Stimulated activated naive B cell treated with anti-CD40 and anti-IgM and Interleukin-4, amounts not matched to agents 10 μg/mL and 1 μg/mL and 100 μg/mL, for 72 hours (primary cell): ENCODE data around the gene TSHZ2.
A peak's percentile ranks its signal among the peaks of the same experiment; 100 is the strongest.

Experiments used
- ATAC-seq, 2 donors: fragments of 150-1000 bp; cut with Tn5 transposase; replicated peaks; 2 replicates each; pipeline ENCODE4 v1.10.0; 2021; ENCODE audit warnings: moderate library complexity in 1 of 2
- DNase-seq: peaks from one replicate; pipeline ENCODE4 v3.0.0; 2021
- H3K27ac Mint-ChIP-seq: one replicate; pipeline ENCODE4 v1.8.0; 2022; ENCODE audit warnings: mild to moderate bottlenecking, mixed read lengths
- H3K27me3 Mint-ChIP-seq, 2 donors: one replicate each; pipeline ENCODE4 v1.8.0; 2022; ENCODE audit warnings: mixed read lengths in 2 of 2
- H3K36me3 Mint-ChIP-seq, 2 donors: one replicate each; pipeline ENCODE4 v1.8.0; 2022; ENCODE audit warnings: mixed read lengths in 2 of 2, mild to moderate bottlenecking in 1 of 2
- H3K4me1 Mint-ChIP-seq, 2 donors: one replicate each; pipeline ENCODE4 v1.8.0; 2022; ENCODE audit warnings: mixed read lengths in 2 of 2, mild to moderate bottlenecking in 1 of 2
- H3K4me3 Mint-ChIP-seq, 2 donors: one replicate each; pipeline ENCODE4 v1.8.0; 2022; ENCODE audit warnings: mild to moderate bottlenecking in 2 of 2, mixed read lengths in 2 of 2, moderate library complexity in 1 of 2
- H3K9me3 Mint-ChIP-seq, 2 donors: one replicate each; pipeline ENCODE4 v1.8.0; 2022; ENCODE audit warnings: mixed read lengths in 2 of 2, mild to moderate bottlenecking in 1 of 2

TSHZ2 gene

GRCh38 chr20:53061192-53062108, 89.3 kb downstream of the TSHZ2 start:
- H3K4me1 Mint-ChIP-seq: no peaks in the 10 kb centered on the region
- no peak for ATAC-seq
- no peak overlapping the region for H3K27ac Mint-ChIP-seq

GRCh38 chr20:53064935-53065334, 92.8 kb downstream of the TSHZ2 start:
- Mint-ChIP-seq H3K27ac (no peak overlapping the region), H3K27me3 (peaks cover 12 to 22% of the 10 kb centered on the region in 2 donors), H3K4me1 (no peaks in the 10 kb centered on the region), H3K9me3 (peaks cover 1 to 6% of the 10 kb centered on the region in 2 donors), H3K4me3 (no peak overlapping the region), H3K36me3 (peaks cover 0 to 4% of the 10 kb centered on the region in 2 donors)
- DNase-seq (no peak), ATAC-seq (no peak)

More at GRCh38 chr20:53061192-53062108, 89.3 kb downstream of the TSHZ2 start:
- Mint-ChIP-seq H3K4me3 (no peak overlapping the region), H3K27me3 (peaks cover 8 to 17% of the 10 kb centered on the region in 2 donors), H3K36me3 (no peaks in the 10 kb centered on the region), H3K9me3 (peaks cover 1 to 3% of the 10 kb centered on the region in 2 donors)
- DNase-seq: no peak

GRCh38 chr20:53068241-53068640, 96.1 kb downstream of the TSHZ2 start:
- no peaks in the 10 kb centered on the region for H3K4me1 Mint-ChIP-seq
- peaks cover 1 to 12% of the 10 kb centered on the region in 2 donors for H3K9me3 Mint-ChIP-seq
- H3K36me3 Mint-ChIP-seq: peaks cover 0 to 4% of the 10 kb centered on the region in 2 donors
- DNase-seq (no peak), ATAC-seq (no peak)
- peaks cover 20 to 29% of the 10 kb centered on the region in 2 donors for H3K27me3 Mint-ChIP-seq
- H3K4me3 Mint-ChIP-seq: no peak overlapping the region
- no peak overlapping the region for H3K27ac Mint-ChIP-seq

- no peak for DNase-seq
- Mint-ChIP-seq H3K36me3 (peaks cover 0 to 4% of the 10 kb centered on the region in 2 donors), H3K27ac (no peak overlapping the region), H3K4me1 (no peaks in the 10 kb centered on the region), H3K27me3 (peaks cover 22 to 31% of the 10 kb centered on the region in 2 donors), H3K9me3 (peaks cover 1 to 14% of the 10 kb centered on the region in 2 donors), H3K4me3 (no peak overlapping the region)
- no peak for ATAC-seq
Observed at GRCh38 chr20:53069132-53069531, 97.0 kb downstream of the TSHZ2 start.

DNA sequence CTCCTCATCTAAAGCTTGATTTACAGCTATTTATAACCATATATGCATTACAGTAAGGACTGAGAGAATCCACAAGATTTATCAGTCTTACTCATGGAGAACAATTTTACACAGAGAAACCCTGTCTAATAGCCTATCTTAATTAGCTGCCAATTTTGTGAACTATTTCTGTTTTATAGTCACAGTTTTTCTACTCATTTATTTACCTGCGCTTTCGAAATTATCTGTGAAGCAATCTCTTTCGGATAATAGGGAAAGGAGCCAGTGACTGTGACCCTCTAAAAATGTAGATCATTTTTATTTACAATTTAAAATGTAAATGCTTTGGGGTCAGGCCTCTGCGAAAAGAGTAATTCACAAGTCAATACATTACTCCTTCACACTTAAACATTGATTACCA, 98.1 kb downstream of the TSHZ2 start:
- no peaks in the 10 kb centered on the region for H3K4me1 Mint-ChIP-seq
- DNase-seq (no peak), ATAC-seq (no peak)
- H3K27ac Mint-ChIP-seq: no peak overlapping the region
- H3K36me3 Mint-ChIP-seq: peaks cover 0 to 4% of the 10 kb centered on the region in 2 donors
- H3K27me3 Mint-ChIP-seq: peaks cover 22 to 29% of the 10 kb centered on the region in 2 donors
- no peak overlapping the region for H3K4me3 Mint-ChIP-seq
- H3K9me3 Mint-ChIP-seq: peaks cover 0 to 14% of the 10 kb centered on the region in 2 donors

GRCh38 chr20:53070706-53071392, 98.7 kb downstream of the TSHZ2 start:
- Mint-ChIP-seq H3K4me1 (no peaks in the 10 kb centered on the region), H3K27me3 (peaks cover 22 to 27% of the 10 kb centered on the region in 2 donors), H3K9me3 (peaks cover 0 to 14% of the 10 kb centered on the region in 2 donors), H3K27ac (no peak overlapping the region), H3K4me3 (no peak overlapping the region), H3K36me3 (peaks cover 0 to 4% of the 10 kb centered on the region in 2 donors)
- ATAC-seq (peak in 1 of 2 donors; percentile 57), DNase-seq (no peak)

DNA sequence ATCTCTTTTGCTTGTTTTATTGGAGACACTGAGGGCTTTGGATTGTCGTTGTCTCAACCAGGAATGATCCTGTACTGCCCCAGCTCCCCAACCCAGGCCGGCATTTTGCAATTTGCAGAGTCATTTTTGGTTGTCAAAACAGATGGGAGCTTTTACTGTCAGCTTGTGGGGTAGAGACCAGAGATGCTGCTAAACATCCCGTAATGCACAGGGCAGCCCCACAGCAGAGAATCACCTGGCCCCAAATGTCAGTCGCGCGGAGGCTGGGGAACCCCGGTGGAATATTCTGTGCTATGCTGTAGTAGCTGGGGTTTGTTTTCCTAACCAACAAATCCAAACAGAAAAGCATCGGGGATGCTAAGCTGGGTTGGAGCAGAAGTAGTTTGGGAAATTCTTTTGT, 99.7 kb downstream of the TSHZ2 start:
- DNase-seq (no peak), ATAC-seq (no peak)
- H3K4me1 Mint-ChIP-seq: no peaks in the 10 kb centered on the region
- no peak overlapping the region for H3K4me3 Mint-ChIP-seq
- H3K36me3 Mint-ChIP-seq: peaks cover 0 to 4% of the 10 kb centered on the region in 2 donors
- no peak overlapping the region for H3K27ac Mint-ChIP-seq
- peaks cover 20 to 21% of the 10 kb centered on the region in 2 donors for H3K27me3 Mint-ChIP-seq
- H3K9me3 Mint-ChIP-seq: peaks cover 0 to 14% of the 10 kb centered on the region in 2 donors

DNA sequence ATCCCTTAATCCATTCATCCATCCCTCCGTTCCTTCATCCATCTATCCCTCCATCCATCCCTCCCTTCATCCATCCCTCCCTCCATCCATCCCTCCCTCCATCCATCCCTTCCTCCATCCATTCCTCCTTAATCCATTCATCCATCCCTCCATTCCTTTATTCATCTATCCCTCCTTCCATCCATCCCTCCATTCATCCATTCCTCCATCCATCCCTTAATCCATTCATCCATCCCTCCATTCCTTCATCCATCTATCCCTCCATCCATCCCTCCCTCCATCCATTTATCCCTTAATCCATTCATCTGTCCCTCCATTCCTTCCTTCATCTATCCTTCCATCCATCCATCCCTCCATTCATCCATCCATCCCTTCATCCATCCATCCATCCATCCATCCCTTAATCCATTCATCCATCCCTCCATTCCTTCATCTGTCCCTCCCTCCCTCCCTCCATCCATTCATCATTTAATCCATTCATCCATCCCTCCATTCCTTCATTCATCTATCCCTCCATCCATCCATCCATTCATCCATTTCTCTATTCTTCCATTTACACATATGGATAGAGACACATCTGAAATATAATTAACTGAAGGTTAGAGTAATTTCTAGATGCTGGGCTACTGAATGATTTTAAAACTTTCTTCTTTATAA, 100.9 kb downstream of the TSHZ2 start:
- no peak for DNase-seq
- no peak overlapping the region for H3K27ac Mint-ChIP-seq
- no peaks in the 10 kb centered on the region for H3K4me1 Mint-ChIP-seq
- ATAC-seq: no peak
- peaks cover 10 to 14% of the 10 kb centered on the region in 2 donors for H3K27me3 Mint-ChIP-seq
- H3K9me3 Mint-ChIP-seq: peaks cover 0 to 7% of the 10 kb centered on the region in 2 donors
- H3K4me3 Mint-ChIP-seq: no peak overlapping the region
- no peaks in the 10 kb centered on the region for H3K36me3 Mint-ChIP-seq

DNA sequence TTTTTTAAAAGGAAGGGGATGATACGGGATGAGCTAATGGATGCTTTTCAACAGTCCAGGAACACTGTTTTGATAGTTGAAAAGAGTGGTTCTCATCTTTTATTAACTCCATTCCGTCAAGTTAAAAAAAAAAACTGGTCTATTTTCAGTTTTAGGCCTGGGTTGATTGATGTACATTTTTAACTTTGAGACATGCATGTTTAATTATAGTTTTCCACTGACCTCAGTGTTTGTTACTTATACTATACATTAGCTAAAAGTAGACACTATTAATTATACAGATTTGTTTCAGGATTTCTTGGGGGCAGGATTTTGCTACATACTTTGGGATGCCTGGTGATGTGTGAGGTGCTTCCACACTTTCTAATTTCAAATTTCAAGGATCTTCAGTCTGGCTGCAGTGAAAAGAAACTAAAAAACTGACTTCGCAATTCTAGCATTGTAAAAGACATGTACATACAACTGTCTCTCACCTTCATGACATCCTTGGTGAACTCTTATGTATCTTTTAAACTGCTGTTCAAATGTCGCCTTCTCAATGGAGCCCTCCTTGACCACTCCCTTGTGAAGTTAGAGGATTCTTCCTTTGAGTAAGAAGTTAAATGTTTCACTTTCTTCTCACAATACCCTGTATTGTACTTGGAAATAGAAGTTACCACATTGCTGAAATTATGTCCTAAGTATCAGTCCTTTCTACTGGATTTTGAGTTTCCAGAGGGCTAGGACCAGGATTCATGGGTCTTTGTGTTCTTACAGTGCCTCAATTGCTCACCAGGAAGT, 101.7 kb downstream of the TSHZ2 start:
- no peak for ATAC-seq
- peaks cover 9 to 10% of the 10 kb centered on the region in 2 donors for H3K27me3 Mint-ChIP-seq
- peaks cover 0 to 7% of the 10 kb centered on the region in 2 donors for H3K9me3 Mint-ChIP-seq
- no peak overlapping the region for H3K27ac Mint-ChIP-seq
- H3K4me1 Mint-ChIP-seq: no peaks in the 10 kb centered on the region
- no peak for DNase-seq
- H3K4me3 Mint-ChIP-seq: no peak overlapping the region
- no peaks in the 10 kb centered on the region for H3K36me3 Mint-ChIP-seq

DNA sequence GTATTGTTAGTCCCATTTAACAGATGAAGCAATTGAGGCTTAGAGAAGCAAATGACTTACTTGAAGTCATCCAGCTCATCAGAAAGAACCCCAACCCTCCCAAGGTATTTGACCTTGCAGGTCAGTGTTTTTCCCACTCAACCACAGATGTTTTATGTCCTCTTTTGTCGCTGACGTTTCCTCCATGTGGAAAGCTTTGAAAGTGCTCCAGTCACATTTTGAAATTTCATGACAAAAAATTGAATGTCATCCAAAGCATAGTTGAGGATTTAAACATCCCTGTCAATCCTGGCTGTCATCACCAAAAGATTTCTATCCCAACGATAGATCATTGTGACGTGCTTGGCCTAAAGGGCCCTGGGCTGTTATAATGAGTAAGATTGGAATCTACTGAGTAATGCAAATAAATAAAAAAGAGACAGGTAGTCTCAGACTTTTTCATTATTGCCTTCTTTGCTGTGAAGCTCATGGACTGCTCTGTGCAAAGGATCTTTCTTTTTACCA, 102.7 kb downstream of the TSHZ2 start:
- DNase-seq: no peak
- no peaks in the 10 kb centered on the region for H3K4me1 Mint-ChIP-seq

DNA sequence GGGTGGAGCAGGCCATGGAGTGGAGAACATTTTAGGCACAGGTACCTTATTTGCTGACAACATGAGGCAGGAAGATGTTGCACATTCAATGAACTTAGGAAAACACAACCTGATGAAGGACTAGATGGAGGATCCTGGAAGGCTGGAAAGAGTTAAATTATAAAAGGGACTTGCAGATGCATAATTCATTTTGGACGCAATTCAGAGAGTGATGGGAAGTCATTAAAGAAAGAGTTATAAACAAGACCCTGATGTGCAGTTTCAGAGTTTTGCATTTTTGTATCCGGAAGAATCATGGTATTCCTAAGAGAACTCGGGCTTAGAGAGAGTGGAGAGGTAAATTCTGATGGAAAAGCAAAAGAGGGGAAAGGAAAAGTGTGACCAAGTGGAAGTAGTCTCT, 104.5 kb downstream of the TSHZ2 start:
- Mint-ChIP-seq H3K27me3 (peaks cover 9 to 10% of the 10 kb centered on the region in 2 donors), H3K4me1 (no peaks in the 10 kb centered on the region), H3K27ac (no peak overlapping the region), H3K4me3 (no peak overlapping the region), H3K9me3 (peaks cover 0 to 7% of the 10 kb centered on the region in 2 donors), H3K36me3 (no peaks in the 10 kb centered on the region)
- ATAC-seq: no peak
- no peak for DNase-seq

More for the DNA sequence above, 102.7 kb downstream of the TSHZ2 start:
- H3K27ac Mint-ChIP-seq: no peak overlapping the region
- H3K9me3 Mint-ChIP-seq: peaks cover 0 to 7% of the 10 kb centered on the region in 2 donors
- ATAC-seq: no peak
- peaks cover 9 to 10% of the 10 kb centered on the region in 2 donors for H3K27me3 Mint-ChIP-seq
- no peak overlapping the region for H3K4me3 Mint-ChIP-seq
- no peaks in the 10 kb centered on the region for H3K36me3 Mint-ChIP-seq

DNA sequence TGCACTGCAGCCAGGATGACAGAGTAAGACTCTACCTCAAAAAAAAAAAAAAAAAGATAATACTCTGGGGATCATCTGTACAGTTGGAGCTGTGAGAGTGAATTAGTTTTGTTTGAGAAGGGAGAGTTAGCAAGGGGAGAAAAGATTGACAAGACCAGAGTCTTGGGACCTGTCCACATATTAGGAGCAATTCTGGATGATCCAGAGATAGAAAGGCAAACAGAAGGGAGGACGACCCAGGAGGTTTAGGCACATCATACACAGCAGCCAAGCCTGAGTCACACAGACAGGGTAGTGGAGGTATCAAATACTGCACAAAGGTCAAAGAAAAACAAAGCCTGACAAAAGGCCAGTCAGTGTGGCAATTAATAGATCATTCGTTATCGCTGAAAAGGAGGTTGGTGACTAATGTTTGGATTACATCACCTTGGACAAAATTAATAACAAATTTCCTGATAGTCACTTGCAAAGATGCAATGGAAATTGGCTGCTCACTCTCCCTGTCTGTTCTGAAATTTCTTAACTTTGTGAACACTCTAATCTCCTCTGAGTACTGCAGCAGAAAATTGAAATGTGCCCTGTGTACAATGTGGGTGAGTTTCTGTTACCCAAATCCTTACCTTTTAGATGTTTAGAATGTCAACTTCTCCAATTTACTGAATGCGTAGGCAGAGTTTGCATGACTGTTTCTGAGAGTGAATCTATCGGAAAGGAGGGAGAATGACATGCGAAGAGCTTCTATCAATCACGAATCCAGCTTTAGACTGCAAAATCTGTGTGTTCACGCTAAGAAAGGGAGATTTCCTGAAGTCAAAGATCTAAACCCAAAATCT, 105.4 kb downstream of the TSHZ2 start:
- peak; percentile 55 to 64 for ATAC-seq
- H3K9me3 Mint-ChIP-seq: peaks cover 0 to 7% of the 10 kb centered on the region in 2 donors

GRCh38 chr20:53078761-53079160, 106.6 kb downstream of the TSHZ2 start:
- H3K4me1 Mint-ChIP-seq: no peaks in the 10 kb centered on the region
- H3K4me3 Mint-ChIP-seq: no peak overlapping the region
- ATAC-seq (no peak), DNase-seq (no peak)
- no peaks in the 10 kb centered on the region for H3K27me3 Mint-ChIP-seq
- H3K36me3 Mint-ChIP-seq: no peaks in the 10 kb centered on the region
- H3K9me3 Mint-ChIP-seq: no peaks in the 10 kb centered on the region
- H3K27ac Mint-ChIP-seq: no peak overlapping the region

More for the DNA sequence above, 105.4 kb downstream of the TSHZ2 start:
- Mint-ChIP-seq H3K27me3 (peaks cover 9% of the 10 kb centered on the region in 2 donors), H3K27ac (no peak overlapping the region), H3K4me3 (no peak overlapping the region), H3K36me3 (no peaks in the 10 kb centered on the region), H3K4me1 (no peaks in the 10 kb centered on the region)
- DNase-seq: no peak
